ENCODE data around the gene CGB1. TPM values are rescaled to one million over a fixed set of nuclear protein-coding genes. Genes with fewer than 3 reads are reported as not detected.

CGB1 gene
- total RNA-seq, 2 donors from 2014 or later = not detected

GRCh38 chr19:48994035-48994386 is 42.7 kb downstream of the CGB1 start:
- Histone ChIP-seq H3K4me3 (peak overlapping the region; percentile 35 to 51), H3K27me3 (no peaks in the 10 kb centered on the region), H3K4me1 (peaks cover 26% of the 10 kb centered on the region), H3K36me3 (replicated peaks in 1 of 2; ENCODE audit: insufficient read depth in 1 of 2, low read depth in 2 of 2) (no peaks in the 10 kb centered on the region), H3K9me3 (no peaks in the 10 kb centered on the region), H3K27ac (peak overlapping the region; percentile 85 to 95 (median 89))
- no peak for ATAC-seq
- no peak for DNase-seq
- WGBS, 2 donors = 0% methylated on average over 11 to 13 of the region's 13 CpGs
- intact Hi-C loops (cut with DNase I) = no loop called here
- TF ChIP-seq POLR2A (IDR thresholded peaks at IDR 0.05) (no peak), CTCF (IDR thresholded peaks at IDR 0.05) (no peak)

GRCh38 chr19:48993175-48994034 is 43.3 kb downstream of the CGB1 start, which contains the start of the genes GYS1 and RUVBL2:
TSS of gene GYS1 (minus strand) at chr19:48993309. CDS start at chr19:48993112, 197 bp downstream.
TSS of gene RUVBL2 (plus strand) at chr19:48993887. CDS start at chr19:48993912, 25 bp downstream.
- peak within 1 kb of the TSS; percentile 60 to 77 for H3K4me3 ChIP-seq
- peak; percentile 97 to 99 (median 99) for TF ChIP-seq CTCF (IDR thresholded peaks at IDR 0.05)
- peak; percentile 74 to 84 (median 84) for TF ChIP-seq POLR2A (IDR thresholded peaks at IDR 0.05)
- peak within 1 kb of the TSS; percentile 85 to 95 (median 89) for H3K27ac ChIP-seq
- DNase-seq = peak; percentile 99 to 100 (median 100)
- no peaks in the 10 kb centered on the region for H3K36me3 ChIP-seq (replicated peaks in 1 of 2; ENCODE audit: insufficient read depth in 1 of 2, low read depth in 2 of 2)
- H3K9me3 ChIP-seq = no peaks in the 10 kb centered on the region
- WGBS, 2 donors = 0 to 1% methylated on average over 42 to 49 of the region's 56 CpGs
- H3K27me3 ChIP-seq = no peaks in the 10 kb centered on the region
- intact Hi-C loops (cut with DNase I) = no loop called here
- ATAC-seq = peak; percentile 96
- peaks cover 26% of the 10 kb centered on the region for H3K4me1 ChIP-seq

GRCh38 chr19:48992581-48993174 is 44.0 kb downstream of the CGB1 start:
- TF ChIP-seq POLR2A (IDR thresholded peaks at IDR 0.05) (no peak), CTCF (IDR thresholded peaks at IDR 0.05) (no peak)
- Histone ChIP-seq H3K36me3 (replicated peaks in 1 of 2; ENCODE audit: insufficient read depth in 1 of 2, low read depth in 2 of 2) (no peaks in the 10 kb centered on the region), H3K27me3 (no peaks in the 10 kb centered on the region), H3K4me3 (peak overlapping the region; percentile 60 to 77), H3K9me3 (no peaks in the 10 kb centered on the region), H3K27ac (peak overlapping the region; percentile 85 to 95 (median 89)), H3K4me1 (peaks cover 26% of the 10 kb centered on the region)
- intact Hi-C loops (cut with DNase I) = no loop called here
- 1% methylated on average over 16 to 20 of the region's 20 CpGs for WGBS, 2 donors
- ATAC-seq (no peak), DNase-seq (peak in 1 of 4 donors; percentile 34)

- peaks cover 26% of the 10 kb centered on the region for H3K4me1 ChIP-seq
- peak overlapping the region; percentile 85 to 95 (median 89) for H3K27ac ChIP-seq
- WGBS, 2 donors = 5 to 17% methylated on average over 4 to 8 of the region's 8 CpGs
- ATAC-seq (no peak), DNase-seq (peak; percentile 39 to 75 (median 66))
- H3K9me3 ChIP-seq = no peaks in the 10 kb centered on the region
- TF ChIP-seq POLR2A (IDR thresholded peaks at IDR 0.05) = peak in 1 of 3 donors; percentile 51
- TF ChIP-seq CTCF (IDR thresholded peaks at IDR 0.05) = no peak
- peak overlapping the region; percentile 60 to 77 for H3K4me3 ChIP-seq
- H3K36me3 ChIP-seq (replicated peaks in 1 of 2; ENCODE audit: insufficient read depth in 1 of 2, low read depth in 2 of 2) = no peaks in the 10 kb centered on the region
- no peaks in the 10 kb centered on the region for H3K27me3 ChIP-seq
- intact Hi-C loops (cut with DNase I) = no loop called here
Observed at GRCh38 chr19:48991873-48992580, 44.7 kb downstream of the CGB1 start.
